GM18505 (cell line): ENCODE results near the gene APBB2.
"Not testable (repeated sequence)": the region's sequence is repeated elsewhere in the genome, so short reads cannot be mapped to it uniquely, and the experiment has no call there.

Experiments used
- ATAC-seq: cut with Tn5 transposase; IDR thresholded peaks from one replicate; pipeline ENCODE4 v1.9.1; 2021; ENCODE audit not compliant: unreplicated experiment
- POLR2A ChIP-seq: IDR thresholded peaks from 4 replicates; pipeline ENCODE4 v1.6.1; 2011; ENCODE audit warnings: borderline replicate concordance; ENCODE audit not compliant: insufficient read depth, insufficient read length; ENCODE audit errors: extremely low read depth

The APBB2 gene

DNA sequence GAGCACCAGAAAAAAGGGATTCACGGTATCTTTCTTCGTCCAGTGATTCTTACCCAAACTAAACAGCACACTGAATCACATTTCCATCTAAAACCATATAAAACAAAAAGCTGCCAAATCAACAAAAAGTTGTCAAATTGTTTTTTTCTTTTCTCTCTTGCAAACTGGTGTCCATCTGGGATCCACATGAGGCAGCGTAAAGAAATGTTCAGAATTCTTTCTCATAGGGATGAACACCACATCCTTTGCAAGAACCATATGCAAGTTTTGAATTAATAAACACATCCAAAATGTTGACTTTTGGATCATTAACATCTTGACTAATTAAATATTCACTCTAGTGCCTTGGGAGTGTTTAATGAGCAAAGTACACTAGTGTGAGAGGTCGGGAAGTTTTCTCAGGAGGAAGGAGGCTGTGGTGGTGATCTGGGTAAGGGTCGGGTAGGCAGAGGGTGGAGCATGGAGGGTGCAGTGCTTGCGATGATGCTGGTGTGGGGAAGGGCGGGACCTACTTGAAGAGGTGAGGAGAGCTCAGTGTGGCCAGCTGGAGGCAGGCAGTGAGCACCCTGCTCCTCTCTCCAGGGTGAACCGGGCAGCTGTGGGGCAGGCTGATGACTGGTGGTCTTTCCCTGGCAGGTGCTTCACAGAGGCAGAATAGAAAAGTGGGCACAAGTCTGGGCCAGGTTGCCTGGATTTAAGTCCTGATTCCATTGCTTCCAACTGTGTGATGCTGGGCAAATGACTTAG is 391.7 kb downstream of the APBB2 start:
- no peak for TF ChIP-seq POLR2A
- ATAC-seq: no peak

DNA sequence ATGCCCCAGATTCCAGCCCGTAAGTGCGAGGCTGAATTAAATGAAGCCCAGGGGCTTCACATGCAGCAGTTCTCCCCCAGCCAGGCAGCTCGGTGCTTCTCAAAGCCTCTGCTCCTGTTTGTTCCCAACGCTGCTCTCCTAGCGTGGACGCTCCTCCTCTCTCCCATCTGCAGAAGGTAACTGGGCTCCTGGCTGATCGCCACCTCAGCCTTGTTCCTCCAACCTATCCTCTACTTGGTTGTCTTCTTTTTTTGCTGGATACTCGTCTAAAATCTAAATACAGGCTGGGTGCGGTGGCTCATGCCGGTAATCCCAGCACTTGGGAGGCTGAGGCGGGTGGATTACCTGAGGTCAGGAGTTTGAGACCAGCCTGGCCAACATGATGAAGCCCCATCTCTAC is 394.2 kb downstream of the APBB2 start:
- ATAC-seq: no peak
- TF ChIP-seq POLR2A: no peak

DNA sequence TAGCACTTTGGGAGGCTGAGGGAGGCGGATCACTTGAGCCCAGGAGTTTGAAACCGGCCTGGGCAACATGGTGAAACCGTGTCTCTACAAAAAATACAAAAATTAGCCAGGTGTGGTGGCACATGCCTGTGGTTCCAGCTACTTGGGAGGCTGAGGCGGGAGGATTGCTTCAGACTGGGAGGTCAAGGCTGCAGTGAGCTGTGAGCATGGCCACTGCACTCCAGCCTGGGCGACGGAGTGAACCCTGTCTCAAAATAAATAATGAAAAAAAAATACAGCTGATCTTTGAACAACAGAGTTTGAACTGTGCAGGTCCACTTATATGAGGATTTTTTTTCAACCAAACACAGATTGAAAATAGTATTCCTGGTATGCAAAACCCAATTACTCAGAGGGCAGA is 397.2 kb downstream of the APBB2 start:
- ATAC-seq: not testable (repeated sequence)

GRCh38 chr4:40812856-40813255 is 401.5 kb downstream of the APBB2 start:
- no peak for ATAC-seq
- no peak for TF ChIP-seq POLR2A

GRCh38 chr4:40812386-40812785 is 402.0 kb downstream of the APBB2 start:
- no peak for TF ChIP-seq POLR2A
- no peak for ATAC-seq

- no peak for ATAC-seq
- TF ChIP-seq POLR2A: no peak
Measured at GRCh38 chr4:40811956-40812355, 402.4 kb downstream of the APBB2 start.

DNA sequence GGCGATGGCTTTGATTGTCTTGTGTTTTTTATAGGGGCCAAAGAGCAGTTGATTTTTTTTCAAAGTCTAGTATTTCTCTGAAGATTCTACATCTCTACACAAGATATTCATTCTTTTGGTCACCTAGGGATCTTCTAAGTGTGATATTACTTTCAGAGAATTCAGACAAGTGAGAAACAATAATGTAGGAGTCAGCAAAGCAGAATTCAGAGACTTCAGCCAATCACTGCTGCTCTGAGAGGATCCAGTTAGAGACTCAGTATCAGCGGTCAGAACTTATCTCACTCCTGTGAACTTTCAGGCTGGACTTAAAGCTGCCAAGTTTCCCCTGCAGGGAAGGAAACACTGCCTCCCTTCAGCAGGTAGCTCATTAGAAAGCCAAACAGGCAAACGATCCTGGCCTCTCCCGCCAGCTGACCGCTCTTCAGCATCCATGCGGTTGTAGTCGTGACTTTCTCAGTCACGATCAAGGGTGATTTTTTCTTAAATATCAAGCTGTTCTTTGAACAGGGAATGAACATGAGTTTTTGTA is 405.4 kb downstream of the APBB2 start:
- no peak for ATAC-seq
- TF ChIP-seq POLR2A: no peak

- no peak for TF ChIP-seq POLR2A
- ATAC-seq: no peak
Measured at GRCh38 chr4:40804598-40804997, 409.7 kb downstream of the APBB2 start.

- ATAC-seq: peak; percentile 81
- TF ChIP-seq POLR2A: no peak
Measured at GRCh38 chr4:40800064-40800463, 414.3 kb downstream of the APBB2 start.

DNA sequence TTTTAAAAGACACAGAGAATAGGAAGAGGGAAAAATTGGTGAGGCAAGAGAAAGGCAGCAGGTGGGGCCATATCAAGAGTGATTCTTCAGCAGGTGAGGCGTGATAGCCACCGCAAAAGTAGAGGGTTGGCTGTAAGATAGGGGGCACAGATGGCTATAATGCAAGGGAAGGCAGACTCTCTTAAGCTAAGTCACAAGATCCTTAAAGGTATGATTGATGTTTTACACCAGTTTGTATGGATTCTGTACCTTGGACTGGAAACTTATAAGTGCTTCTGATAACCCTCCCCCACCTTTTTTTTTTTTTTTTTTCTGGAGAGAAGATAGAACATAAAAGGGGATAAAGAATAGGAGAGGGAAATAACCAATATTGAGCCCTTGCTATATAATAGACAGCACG is 424.6 kb downstream of the APBB2 start:
- ATAC-seq: no peak
- TF ChIP-seq POLR2A: no peak

GRCh38 chr4:40789031-40789430 is 425.3 kb downstream of the APBB2 start:
- TF ChIP-seq POLR2A: no peak
- no peak for ATAC-seq

GRCh38 chr4:40788331-40788730 is 426.0 kb downstream of the APBB2 start:
- no peak for ATAC-seq
- TF ChIP-seq POLR2A: no peak

DNA sequence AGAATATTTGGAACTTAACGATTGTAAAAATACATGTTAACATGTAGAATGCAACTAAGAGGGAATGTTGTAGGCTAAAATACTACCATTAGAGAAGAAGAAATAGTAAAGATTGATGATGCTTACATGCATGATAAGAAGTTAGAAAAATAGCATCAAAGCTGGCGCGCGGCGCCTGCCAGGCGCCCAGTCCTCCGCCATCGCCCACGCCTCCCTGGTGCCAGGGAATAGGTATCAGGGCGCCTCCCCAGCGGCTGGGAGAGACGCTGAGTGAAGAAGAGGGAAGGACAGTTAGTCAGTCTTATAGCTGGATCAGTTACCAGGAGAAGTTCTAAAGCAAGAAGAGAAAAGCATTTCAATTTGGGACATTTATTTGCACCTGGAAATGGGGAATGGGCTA is 428.6 kb downstream of the APBB2 start:
- no peak for ATAC-seq
- no peak for TF ChIP-seq POLR2A

DNA sequence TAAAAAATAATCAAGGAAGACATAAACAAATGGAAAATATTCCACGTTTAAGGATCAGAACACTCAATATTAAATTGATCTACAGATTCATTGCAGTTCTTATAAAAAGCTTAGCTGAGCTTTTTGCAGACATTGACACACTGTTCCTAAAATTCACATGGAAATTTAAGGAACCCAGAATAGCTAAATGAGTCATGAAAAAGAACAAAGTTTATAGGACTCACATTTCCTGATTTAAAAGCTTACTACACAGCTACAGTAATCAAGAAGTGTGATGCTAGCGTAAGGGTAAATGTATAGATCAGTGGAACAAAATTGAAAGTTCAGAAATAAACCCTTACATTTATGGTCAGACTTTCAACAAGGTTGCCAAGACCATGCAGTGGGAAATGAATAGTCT is 431.5 kb downstream of the APBB2 start:
- TF ChIP-seq POLR2A: no peak
- no peak for ATAC-seq

DNA sequence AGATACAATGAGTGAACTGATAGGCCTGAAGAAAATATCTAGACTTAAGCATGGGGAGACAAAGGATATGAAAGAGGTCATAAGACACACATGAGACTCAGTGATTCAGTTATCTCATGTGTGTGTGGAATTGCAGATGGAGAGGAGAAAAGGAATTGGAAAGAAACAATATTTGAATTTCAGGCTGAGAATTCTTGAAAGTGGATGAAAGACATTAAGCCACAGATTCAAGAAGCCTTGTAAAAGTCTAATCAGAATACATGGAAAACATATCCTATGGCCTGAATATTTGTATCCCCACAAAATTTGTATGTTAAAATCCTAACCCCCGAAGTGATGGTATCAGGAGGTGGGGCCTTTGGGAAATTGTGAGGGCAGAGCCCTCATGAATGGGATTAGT is 436.3 kb downstream of the APBB2 start:
- TF ChIP-seq POLR2A: no peak
- no peak for ATAC-seq
